ENCODE results near the gene HSD11B1. TPM values are rescaled to one million over a fixed set of nuclear protein-coding genes. Genes with fewer than 3 reads are reported as not detected.

The HSD11B1 gene
- total and polyA plus RNA-seq, 2 donors from 2014 or later = 1.8 to 5.5 TPM

- TF ChIP-seq, protein P1, sequence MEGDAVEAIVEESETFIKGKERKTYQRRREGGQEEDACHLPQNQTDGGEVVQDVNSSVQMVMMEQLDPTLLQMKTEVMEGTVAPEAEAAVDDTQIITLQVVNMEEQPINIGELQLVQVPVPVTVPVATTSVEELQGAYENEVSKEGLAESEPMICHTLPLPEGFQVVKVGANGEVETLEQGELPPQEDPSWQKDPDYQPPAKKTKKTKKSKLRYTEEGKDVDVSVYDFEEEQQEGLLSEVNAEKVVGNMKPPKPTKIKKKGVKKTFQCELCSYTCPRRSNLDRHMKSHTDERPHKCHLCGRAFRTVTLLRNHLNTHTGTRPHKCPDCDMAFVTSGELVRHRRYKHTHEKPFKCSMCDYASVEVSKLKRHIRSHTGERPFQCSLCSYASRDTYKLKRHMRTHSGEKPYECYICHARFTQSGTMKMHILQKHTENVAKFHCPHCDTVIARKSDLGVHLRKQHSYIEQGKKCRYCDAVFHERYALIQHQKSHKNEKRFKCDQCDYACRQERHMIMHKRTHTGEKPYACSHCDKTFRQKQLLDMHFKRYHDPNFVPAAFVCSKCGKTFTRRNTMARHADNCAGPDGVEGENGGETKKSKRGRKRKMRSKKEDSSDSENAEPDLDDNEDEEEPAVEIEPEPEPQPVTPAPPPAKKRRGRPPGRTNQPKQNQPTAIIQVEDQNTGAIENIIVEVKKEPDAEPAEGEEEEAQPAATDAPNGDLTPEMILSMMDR (IDR thresholded peaks at IDR 0.05; ENCODE audit: borderline replicate concordance, extremely low read depth, insufficient read depth) = no peak
- Histone ChIP-seq H3K9me3 (ENCODE audit: control insufficient read depth in 2 of 3, insufficient read depth in 1 of 3, low read length in 3 of 3) (no peaks in the 10 kb centered on the region), H3K27me3 (ENCODE audit: control insufficient read depth, insufficient read depth, low read length) (no peaks in the 10 kb centered on the region), H3K27ac (ENCODE audit: low read depth in 2 of 2, low read length in 2 of 2) (peak overlapping the region; percentile 37 to 51), H3K9ac (ENCODE audit: low read length in 3 of 3) (peak overlapping the region in 1 of 3 donors; percentile 3), H3K4me1 (ENCODE audit: control insufficient read depth in 2 of 3, insufficient read depth in 2 of 3, low read depth in 1 of 3, low read length in 3 of 3) (peaks cover 0 to 17% (median 15%) of the 10 kb centered on the region in 3 donors), H3K36me3 (ENCODE audit: control insufficient read depth in 2 of 3, insufficient read depth in 3 of 3, low read length in 3 of 3) (no peaks in the 10 kb centered on the region), H3K4me3 (ENCODE audit: low read length in 3 of 3) (peak overlapping the region in 2 of 3 donors; percentile 49 to 50)
- intact Hi-C loops (cut with DNase I) = no loop called here
- FAIRE-seq = no peak
- DNase-seq = no peak
These were observed 37.9 kb downstream of the HSD11B1 start for GRCh38 chr1:209742409-209743144.

GRCh38 chr1:209743145-209743482, 38.5 kb downstream of the HSD11B1 start:
- no peaks in the 10 kb centered on the region for H3K36me3 ChIP-seq (ENCODE audit: control insufficient read depth in 2 of 3, insufficient read depth in 3 of 3, low read length in 3 of 3)
- H3K4me1 ChIP-seq (ENCODE audit: control insufficient read depth in 2 of 3, insufficient read depth in 2 of 3, low read depth in 1 of 3, low read length in 3 of 3) = peaks cover 0 to 19% (median 17%) of the 10 kb centered on the region in 3 donors
- H3K9ac ChIP-seq (ENCODE audit: low read length in 3 of 3) = no peak overlapping the region
- peak overlapping the region in 1 of 2 donors; percentile 51 for H3K27ac ChIP-seq (ENCODE audit: low read depth in 2 of 2, low read length in 2 of 2)
- no peaks in the 10 kb centered on the region for H3K9me3 ChIP-seq (ENCODE audit: control insufficient read depth in 2 of 3, insufficient read depth in 1 of 3, low read length in 3 of 3)
- DNase-seq (peak in 1 of 5 donors; percentile 61), FAIRE-seq (no peak)
- intact Hi-C loops (cut with DNase I) = no loop called here
- H3K4me3 ChIP-seq (ENCODE audit: low read length in 3 of 3) = no peak overlapping the region
- H3K27me3 ChIP-seq (ENCODE audit: control insufficient read depth, insufficient read depth, low read length) = no peaks in the 10 kb centered on the region
- TF ChIP-seq, protein P1 (IDR thresholded peaks at IDR 0.05; ENCODE audit: borderline replicate concordance, extremely low read depth, insufficient read depth) = no peak

DNA sequence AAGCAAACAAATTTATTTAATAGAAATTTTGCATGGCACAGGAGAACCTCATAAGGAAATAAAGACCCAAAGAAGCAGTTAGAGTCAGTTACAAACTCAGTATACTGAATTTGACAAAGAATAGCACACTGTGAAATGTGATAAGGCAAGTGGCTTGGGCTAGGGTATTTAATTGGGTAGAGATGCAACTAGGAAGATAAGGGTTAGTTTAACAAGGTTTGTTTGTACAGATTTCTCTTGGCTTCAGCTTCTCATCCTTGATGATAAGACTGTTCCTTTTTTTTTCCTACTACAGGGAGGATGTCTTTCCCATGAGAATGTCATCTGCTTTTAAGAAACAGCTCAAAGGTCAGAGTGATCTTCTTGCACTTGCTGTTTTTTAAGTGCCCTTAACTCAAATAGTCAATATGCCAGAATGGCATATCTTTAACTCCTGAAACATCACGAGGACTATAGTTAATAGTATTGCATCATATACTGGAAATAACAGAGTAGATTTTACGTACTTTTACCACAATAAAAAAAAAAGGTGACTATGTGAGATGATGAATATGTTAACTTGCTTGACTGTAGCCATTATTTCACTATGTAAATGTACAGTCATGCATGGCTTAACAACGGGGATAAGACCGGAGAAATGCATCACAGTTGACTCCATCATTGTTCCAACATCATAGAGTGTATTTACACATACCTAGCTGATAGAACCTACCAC, 42.0 kb downstream of the HSD11B1 start:
- intact Hi-C loops (cut with DNase I) = no loop called here
- DNase-seq (no peak), FAIRE-seq (peak; percentile 11)
- Histone ChIP-seq H3K9me3 (ENCODE audit: control insufficient read depth in 2 of 3, insufficient read depth in 1 of 3, low read length in 3 of 3) (no peaks in the 10 kb centered on the region), H3K36me3 (ENCODE audit: control insufficient read depth in 2 of 3, insufficient read depth in 3 of 3, low read length in 3 of 3) (no peaks in the 10 kb centered on the region), H3K9ac (ENCODE audit: low read length in 3 of 3) (no peak overlapping the region), H3K4me1 (ENCODE audit: control insufficient read depth in 2 of 3, insufficient read depth in 2 of 3, low read depth in 1 of 3, low read length in 3 of 3) (peaks cover 0 to 19% (median 17%) of the 10 kb centered on the region in 3 donors), H3K4me3 (ENCODE audit: low read length in 3 of 3) (no peak overlapping the region), H3K27me3 (ENCODE audit: control insufficient read depth, insufficient read depth, low read length) (no peaks in the 10 kb centered on the region), H3K27ac (ENCODE audit: low read depth in 2 of 2, low read length in 2 of 2) (no peak overlapping the region)
- TF ChIP-seq, protein P1 (IDR thresholded peaks at IDR 0.05; ENCODE audit: borderline replicate concordance, extremely low read depth, insufficient read depth) = no peak
